Mesenchymal stem cell (in vitro differentiated cells and primary cell): ENCODE measurements around the gene ASIC4.

Experiments used
- DNase-seq: peaks from one replicate; pipeline ENCODE4 v3.0.0-alpha.2; 2013
- H2AFZ ChIP-seq: one replicate; pipeline ENCODE4 v1.6.1; 2013; ENCODE audit warnings: low read depth, mild to moderate bottlenecking, control low read depth, inconsistent platforms, low read length, moderate library complexity
- H2AK5ac ChIP-seq: 2 replicates; pipeline ENCODE4 v1.6.1; 2013; ENCODE audit warnings: low read length, moderate library complexity, mild to moderate bottlenecking, inconsistent platforms; ENCODE audit not compliant: severe bottlenecking
- H2BK120ac ChIP-seq: one replicate; pipeline ENCODE4 v1.6.1; 2013; ENCODE audit warnings: low read depth, mild to moderate bottlenecking, inconsistent platforms, low read length, moderate library complexity
- H2BK12ac ChIP-seq, 2 experiments: one replicate each; pipeline ENCODE4 v1.6.1; 2013; ENCODE audit warnings: inconsistent platforms in 2 of 2, low read length in 2 of 2, mild to moderate bottlenecking in 2 of 2, moderate library complexity in 2 of 2, control low read depth in 1 of 2
- H2BK15ac ChIP-seq: one replicate; pipeline ENCODE4 v1.6.1; 2013; ENCODE audit warnings: mild to moderate bottlenecking, low read depth, inconsistent platforms; ENCODE audit not compliant: poor library complexity, severe bottlenecking
- H2BK5ac ChIP-seq: 2 replicates; pipeline ENCODE4 v1.6.1; 2013; ENCODE audit warnings: low read depth, mild to moderate bottlenecking, low read length, control low read depth, inconsistent platforms; ENCODE audit not compliant: poor library complexity, severe bottlenecking
- H3K14ac ChIP-seq, 2 experiments: one replicate each; pipeline ENCODE4 v1.6.1; 2013; ENCODE audit warnings: inconsistent platforms in 2 of 2, low read length in 2 of 2, control low read depth in 1 of 2, mild to moderate bottlenecking in 1 of 2, moderate library complexity in 1 of 2
- H3K18ac ChIP-seq, 2 experiments: one replicate each; pipeline ENCODE4 v1.6.1; 2013; ENCODE audit warnings: inconsistent platforms in 2 of 2, low read length in 2 of 2, control low read depth in 1 of 2, low read depth in 1 of 2, mild to moderate bottlenecking in 1 of 2
- H3K23ac ChIP-seq, 2 experiments: one replicate each; pipeline ENCODE4 v1.6.1; 2013; ENCODE audit warnings: inconsistent platforms in 2 of 2, low read length in 2 of 2, mild to moderate bottlenecking in 2 of 2, moderate library complexity in 2 of 2, control low read depth in 1 of 2
- H3K27ac ChIP-seq: 2 replicates; pipeline ENCODE4 v1.5.1; 2013; ENCODE audit warnings: mild to moderate bottlenecking, moderate library complexity, low read length, control low read depth, inconsistent platforms; ENCODE audit not compliant: poor library complexity, severe bottlenecking
- H3K27me3 ChIP-seq, 2 experiments: 2 replicates each; pipeline versions ENCODE4 v1.6.1 to v1.7.0; 2013; ENCODE audit warnings: low read length in 2 of 2, mild to moderate bottlenecking in 2 of 2, moderate library complexity in 2 of 2, control low read depth in 1 of 2, inconsistent platforms in 1 of 2; ENCODE audit not compliant: control insufficient read depth in 1 of 2, insufficient read depth in 1 of 2
- H3K36me3 ChIP-seq, 2 experiments: 2 replicates each; pipeline versions ENCODE4 v1.6.1 to v1.7.0; 2013; ENCODE audit warnings: low read length in 2 of 2, control low read depth in 1 of 2, inconsistent platforms in 1 of 2, low read depth in 1 of 2, mild to moderate bottlenecking in 1 of 2; ENCODE audit not compliant: insufficient read depth in 2 of 2, control insufficient read depth in 1 of 2
- H3K4ac ChIP-seq, 2 experiments: one replicate each; pipeline ENCODE4 v1.6.1; 2013; ENCODE audit warnings: inconsistent platforms in 2 of 2, low read length in 2 of 2, mild to moderate bottlenecking in 2 of 2, moderate library complexity in 2 of 2, control low read depth in 1 of 2, low read depth in 1 of 2
- H3K4me1 ChIP-seq: 2 replicates; pipeline ENCODE4 v1.6.1; 2013; ENCODE audit warnings: low read depth, low read length, control low read depth; ENCODE audit not compliant: control insufficient read depth, insufficient read depth
- H3K4me2 ChIP-seq: 2 replicates; pipeline ENCODE4 v1.6.1; 2013; ENCODE audit warnings: low read length, mild to moderate bottlenecking, inconsistent platforms; ENCODE audit not compliant: poor library complexity, severe bottlenecking
- H3K4me3 ChIP-seq, 2 experiments: 2 replicates each; pipeline versions ENCODE4 v1.5.1 to v1.7.0; 2013; ENCODE audit warnings: low read length in 2 of 2, mild to moderate bottlenecking in 2 of 2, control low read depth in 1 of 2, low read depth in 1 of 2; ENCODE audit not compliant: insufficient read depth in 1 of 2
- H3K79me1 ChIP-seq: replicated peaks from 2 replicates; pipeline ENCODE4 v1.6.1; 2013; ENCODE audit warnings: mild to moderate bottlenecking, control low read depth, low read length, inconsistent platforms; ENCODE audit not compliant: poor library complexity, severe bottlenecking
- H3K9ac ChIP-seq: 2 replicates; pipeline ENCODE4 v1.7.0; 2013; ENCODE audit warnings: mild to moderate bottlenecking, low read length, moderate library complexity
- H3K9me3 ChIP-seq: 2 replicates; pipeline ENCODE4 v1.7.0; 2013; ENCODE audit warnings: mild to moderate bottlenecking, low read length; ENCODE audit not compliant: control insufficient read depth
- H4K8ac ChIP-seq: one replicate; pipeline ENCODE4 v1.6.1; 2013; ENCODE audit warnings: inconsistent platforms, mild to moderate bottlenecking, low read length, moderate library complexity
- H4K91ac ChIP-seq: one replicate; pipeline ENCODE4 v1.6.1; 2013; ENCODE audit warnings: mild to moderate bottlenecking, low read length, inconsistent platforms
- WGBS: methylation state at CpG from one replicate; pipeline ENCODE4 v1.1.7; 2013; ENCODE audit warnings: mixed read lengths; 5-methylcytosine and 5-hydroxymethylcytosine counted together

ASIC4 gene

GRCh38 chr2:219559156-219559915, 45.1 kb downstream of the ASIC4 start:
- Histone ChIP-seq H3K23ac (no peak overlapping the region), H3K27ac (no peak overlapping the region), H4K8ac (no peak overlapping the region)

GRCh38 chr2:219560037-219560892, 46.0 kb downstream of the ASIC4 start:
- Histone ChIP-seq H3K9me3 (no peaks in the 10 kb centered on the region), H3K4ac (no peak overlapping the region), H3K9ac (peak overlapping the region; percentile 8), H3K27me3 (peaks cover 0 to 6% of the 10 kb centered on the region in 2 experiments), H3K18ac (no peak overlapping the region), H4K8ac (no peak overlapping the region), H3K23ac (no peak overlapping the region), H2AK5ac (no peak overlapping the region), H3K4me2 (no peak overlapping the region), H2BK5ac (no peak overlapping the region), H3K4me3 (no peak overlapping the region), H2BK120ac (no peak overlapping the region), H3K27ac (no peak overlapping the region), H3K79me1 (no peaks in the 10 kb centered on the region), H3K14ac (no peak overlapping the region), H2BK12ac (no peak overlapping the region), H3K4me1 (peaks cover 24% of the 10 kb centered on the region), H2BK15ac (no peak overlapping the region), H2AFZ (no peak overlapping the region), H4K91ac (no peak overlapping the region), H3K36me3 (peaks cover 14 to 26% of the 10 kb centered on the region in 2 experiments)
- WGBS = 70% methylated on average over 5 of the region's 8 CpGs
- DNase-seq = no peak

More at GRCh38 chr2:219559156-219559915, 45.1 kb downstream of the ASIC4 start:
- Histone ChIP-seq H2BK120ac (no peak overlapping the region), H3K14ac (no peak overlapping the region), H3K36me3 (peaks cover 14 to 19% of the 10 kb centered on the region in 2 experiments), H2AFZ (no peak overlapping the region), H3K4ac (no peak overlapping the region), H3K18ac (no peak overlapping the region), H3K9ac (no peak overlapping the region), H2BK12ac (no peak overlapping the region), H3K9me3 (no peaks in the 10 kb centered on the region), H2BK5ac (no peak overlapping the region), H3K79me1 (no peaks in the 10 kb centered on the region), H4K91ac (no peak overlapping the region), H3K27me3 (peaks cover 0 to 6% of the 10 kb centered on the region in 2 experiments), H3K4me1 (peaks cover 24% of the 10 kb centered on the region), H2BK15ac (no peak overlapping the region), H3K4me3 (no peak overlapping the region), H2AK5ac (peak overlapping the region; percentile 7), H3K4me2 (no peak overlapping the region)
- DNase-seq = no peak
- WGBS = 90% methylated on average over 18 of the region's 20 CpGs

GRCh38 chr2:219560893-219561178, 46.6 kb downstream of the ASIC4 start:
- Histone ChIP-seq H4K91ac (no peak overlapping the region), H3K79me1 (no peaks in the 10 kb centered on the region), H3K4me1 (peaks cover 24% of the 10 kb centered on the region), H3K9me3 (no peaks in the 10 kb centered on the region), H3K4ac (no peak overlapping the region), H3K18ac (no peak overlapping the region), H3K23ac (no peak overlapping the region), H2AFZ (no peak overlapping the region), H3K36me3 (peaks cover 14 to 30% of the 10 kb centered on the region in 2 experiments), H3K9ac (no peak overlapping the region), H2BK12ac (no peak overlapping the region), H3K27me3 (peaks cover 0 to 6% of the 10 kb centered on the region in 2 experiments), H2BK120ac (no peak overlapping the region), H3K4me2 (no peak overlapping the region), H4K8ac (no peak overlapping the region), H2BK5ac (no peak overlapping the region), H2BK15ac (no peak overlapping the region), H2AK5ac (no peak overlapping the region), H3K27ac (no peak overlapping the region), H3K14ac (no peak overlapping the region), H3K4me3 (no peak overlapping the region)
- no peak for DNase-seq
- 88% methylated on average over 3 of the region's 3 CpGs for WGBS
